HG03342 (cell line): ENCODE data around the gene BTBD9.

Experiments used
- ATAC-seq: cut with Tn5 transposase; IDR thresholded peaks from one replicate; pipeline ENCODE4 v1.9.1; 2021; ENCODE audit warnings: mild to moderate bottlenecking, moderate library complexity; ENCODE audit not compliant: unreplicated experiment

Gene BTBD9

DNA sequence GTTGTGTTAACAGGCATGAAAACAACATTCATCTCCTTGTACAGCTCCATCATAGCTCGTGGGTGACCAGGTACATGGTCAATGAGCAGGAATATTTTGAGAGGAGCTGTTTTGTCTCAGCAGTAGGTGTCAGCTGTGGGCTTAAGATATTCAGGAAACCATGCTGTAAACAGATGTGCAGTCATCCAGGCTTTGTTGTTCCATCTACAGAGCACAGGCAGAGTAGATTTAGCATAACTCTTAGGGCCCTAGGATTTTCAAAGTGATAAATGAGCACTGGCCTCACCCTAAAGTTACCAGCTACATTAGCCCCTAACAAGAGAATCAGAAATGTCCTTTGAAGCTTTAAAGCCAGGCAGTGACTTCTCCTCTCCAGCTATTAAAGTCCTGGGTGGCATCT, 154.2 kb downstream of the BTBD9 start:
- no peak for ATAC-seq

DNA sequence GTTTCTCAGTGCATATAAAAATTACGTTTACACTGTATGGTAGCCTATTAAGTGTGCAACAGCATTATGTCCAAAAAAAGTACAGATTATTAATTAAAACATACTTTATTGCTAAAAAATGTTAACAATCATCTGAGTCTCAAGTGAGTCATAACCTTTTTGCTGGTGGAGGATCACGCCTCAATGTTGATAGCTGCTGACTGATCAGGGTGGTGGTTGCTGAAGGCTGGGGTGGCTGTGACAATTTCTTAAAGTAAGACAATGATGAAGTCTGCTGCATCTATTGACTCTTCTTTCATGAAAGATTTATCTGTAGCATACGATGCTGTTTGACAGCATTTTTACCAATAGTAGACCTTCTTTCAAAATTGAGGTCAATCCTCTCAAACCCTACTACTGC, 155.1 kb downstream of the BTBD9 start:
- no peak for ATAC-seq

DNA sequence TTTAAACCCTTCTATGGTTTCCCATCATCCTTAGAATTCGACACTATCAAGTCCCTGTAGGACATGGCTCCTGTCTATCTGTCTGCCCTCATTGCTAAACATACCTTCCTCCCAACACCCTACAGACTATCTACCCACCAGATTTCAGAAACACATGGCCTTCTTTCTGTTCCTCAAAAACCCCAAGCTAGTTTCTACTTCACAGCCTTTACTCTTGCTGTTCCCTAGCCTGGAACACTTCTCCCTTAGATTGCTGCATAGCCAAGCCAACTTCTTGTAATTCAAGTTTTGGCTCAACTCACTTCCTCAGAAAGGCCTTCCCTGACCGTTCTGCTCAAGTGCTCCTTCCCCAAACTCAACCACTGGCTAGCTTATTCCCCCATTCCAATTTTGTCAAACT, 156.2 kb downstream of the BTBD9 start:
- ATAC-seq: peak; percentile 74

DNA sequence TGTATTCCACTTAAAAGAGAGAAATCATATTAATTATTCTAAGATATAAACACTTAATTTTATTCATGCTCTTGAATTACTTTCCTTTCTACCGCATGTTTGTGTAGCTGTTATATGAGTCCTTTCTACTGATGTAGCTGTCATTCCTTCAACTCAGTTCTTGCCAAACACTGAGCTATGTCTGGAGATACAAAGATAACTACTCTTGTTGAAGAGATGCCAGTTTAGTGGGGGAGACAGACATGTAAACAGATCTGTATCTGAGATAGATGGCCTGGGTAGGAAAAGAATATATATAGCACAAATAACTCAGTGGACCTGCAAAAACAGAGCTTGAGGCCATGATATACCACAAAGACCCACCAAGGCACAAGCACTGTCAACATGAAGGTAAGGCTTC, 157.3 kb downstream of the BTBD9 start:
- ATAC-seq: no peak

GRCh38 chr6:38481851-38482250, 157.9 kb downstream of the BTBD9 start:
- no peak for ATAC-seq

DNA sequence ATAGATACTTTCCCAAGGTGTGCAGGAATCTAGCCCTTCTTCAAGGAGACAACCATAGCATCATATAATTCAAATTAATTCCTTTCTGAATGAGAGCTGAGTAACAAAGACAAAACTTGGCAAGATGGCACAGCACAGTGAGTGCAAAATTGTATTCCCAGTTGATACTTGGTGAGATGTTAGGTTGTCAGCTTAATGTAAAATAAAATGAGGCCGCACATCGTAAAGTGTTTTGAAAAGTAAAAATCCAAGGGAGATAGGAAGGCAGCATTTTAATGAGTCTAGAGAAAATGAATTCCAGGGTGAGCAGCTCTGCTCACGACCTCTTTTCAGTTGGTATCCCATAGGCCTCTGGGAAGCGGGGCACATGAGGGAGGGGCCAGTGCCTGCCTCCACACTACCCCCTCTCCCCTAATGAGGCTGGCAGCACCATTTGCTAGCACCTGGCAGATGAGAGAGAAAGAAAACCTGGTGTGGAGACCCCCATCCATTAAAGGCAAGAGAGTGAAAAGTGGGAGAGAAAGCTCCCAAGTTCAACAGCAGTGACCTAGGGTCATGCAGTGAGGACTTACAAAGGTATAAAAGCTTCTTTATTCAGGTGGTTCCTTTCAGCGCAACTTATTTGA, 158.4 kb downstream of the BTBD9 start:
- no peak for ATAC-seq

DNA sequence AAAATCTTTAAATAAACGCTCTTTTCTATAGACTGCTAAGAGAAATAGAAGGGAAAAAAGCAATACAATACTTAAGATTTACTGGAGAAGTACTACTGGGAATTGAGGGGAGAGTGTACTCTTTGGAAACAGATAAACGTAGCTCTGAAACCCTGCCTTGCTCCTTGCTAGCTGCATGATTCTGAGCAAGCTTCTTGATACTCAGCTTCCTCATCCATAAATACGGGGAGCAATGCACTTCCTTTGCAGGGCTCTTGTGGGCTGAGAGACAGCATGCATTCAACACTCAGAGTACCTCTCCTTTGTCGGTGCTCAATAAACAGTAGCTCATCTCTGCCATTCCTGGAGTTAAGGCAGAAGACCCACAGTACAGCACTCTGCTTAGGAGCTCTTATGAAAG, 159.7 kb downstream of the BTBD9 start:
- no peak for ATAC-seq

DNA sequence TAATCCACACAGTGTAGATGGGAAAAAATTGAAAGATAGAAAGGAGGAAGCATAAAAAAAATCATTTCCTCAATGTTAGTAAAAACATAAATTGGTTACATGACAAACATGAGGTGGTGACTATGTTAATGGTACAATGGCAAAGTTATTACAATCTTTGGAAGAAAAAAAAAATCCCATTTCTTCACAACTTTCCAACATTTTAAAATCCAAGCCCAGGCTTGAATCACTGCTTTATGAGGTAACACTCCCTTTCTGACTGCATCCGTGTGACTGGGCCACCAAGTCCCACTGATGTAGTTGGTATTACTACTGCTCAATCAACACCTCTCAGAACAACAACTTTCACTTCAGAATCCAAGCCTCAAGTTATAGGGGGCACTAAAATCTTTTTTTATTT, 160.4 kb downstream of the BTBD9 start:
- ATAC-seq: no peak

- ATAC-seq: no peak
Measured at GRCh38 chr6:38477680-38478260, 162.0 kb downstream of the BTBD9 start.

DNA sequence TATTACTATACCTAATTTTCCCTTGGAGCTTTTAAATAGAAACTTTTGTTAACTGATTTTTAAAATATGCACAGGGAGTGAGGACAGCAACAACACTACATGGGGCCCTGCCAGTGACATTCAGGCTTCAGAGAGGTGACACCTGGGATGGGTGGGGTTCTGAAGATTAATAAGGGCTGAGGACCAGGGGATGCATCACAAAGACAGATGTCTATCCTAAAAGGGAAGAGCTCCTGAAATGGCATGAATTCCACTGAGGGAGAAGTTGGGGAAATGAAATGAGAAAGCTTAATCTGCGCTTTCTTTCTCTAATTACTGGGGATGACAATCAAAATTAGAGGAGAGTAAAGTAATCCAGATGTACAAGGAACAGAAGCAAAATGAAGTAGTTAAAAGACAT, 162.8 kb downstream of the BTBD9 start:
- ATAC-seq: no peak

- no peak for ATAC-seq
Measured at GRCh38 chr6:38476141-38476540, 163.6 kb downstream of the BTBD9 start.

GRCh38 chr6:38470548-38470947, 169.2 kb downstream of the BTBD9 start:
- ATAC-seq: no peak

DNA sequence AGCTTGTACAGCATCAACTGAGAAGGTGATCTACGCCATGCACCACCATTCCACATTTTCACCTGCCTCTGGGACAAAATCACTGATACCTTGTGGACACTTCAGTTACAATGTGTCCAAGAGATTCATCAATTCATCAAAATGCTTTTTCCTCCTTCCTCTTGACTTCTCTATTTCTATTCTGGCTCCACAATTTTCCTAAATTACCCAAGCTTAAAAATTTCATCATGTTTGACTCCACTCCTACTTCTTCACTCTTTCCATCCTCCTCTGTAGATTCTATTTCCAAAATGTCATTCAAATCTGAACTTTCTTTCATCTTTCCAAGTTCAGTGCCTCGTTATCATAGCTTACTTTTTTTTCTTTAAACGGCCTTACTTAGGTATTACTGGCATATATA, 172.2 kb downstream of the BTBD9 start:
- ATAC-seq: no peak

DNA sequence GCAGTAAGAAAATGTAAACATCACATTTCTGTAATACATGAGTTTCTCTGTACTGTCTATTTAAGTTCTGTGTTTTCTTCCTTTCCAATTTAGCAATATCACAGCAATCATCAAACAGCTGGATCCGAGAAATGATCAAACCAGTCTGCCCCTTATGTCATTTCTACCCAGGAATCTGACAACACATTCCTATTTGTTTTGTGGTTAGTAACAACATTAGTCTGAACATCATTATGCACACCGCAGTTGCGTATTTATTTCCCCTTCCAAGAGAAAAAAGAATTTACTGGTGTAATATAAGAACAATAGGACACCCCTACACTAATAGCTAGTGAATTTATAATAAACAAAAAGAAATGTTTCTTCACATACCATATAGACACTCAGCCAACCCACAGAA, 179.5 kb downstream of the BTBD9 start:
- no peak for ATAC-seq

DNA sequence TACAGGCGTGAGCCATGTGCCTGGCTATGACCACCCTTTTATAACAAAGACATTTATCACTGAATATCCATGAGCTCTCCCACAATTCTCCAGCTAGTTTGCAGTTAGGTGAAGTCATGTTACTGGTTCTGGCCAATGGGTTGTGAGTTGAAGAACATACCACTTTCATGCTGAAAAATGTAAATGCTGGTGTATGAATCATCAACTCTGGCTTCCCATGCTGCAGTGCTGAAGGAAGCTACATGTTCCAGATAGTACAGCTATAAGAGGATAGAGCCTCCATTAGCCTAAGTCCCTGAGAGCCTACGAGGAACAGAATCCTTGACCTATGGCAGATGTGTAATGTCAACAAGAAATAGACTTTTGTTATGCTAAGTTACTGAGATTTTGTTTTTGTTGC, 180.4 kb downstream of the BTBD9 start:
- ATAC-seq: no peak

GRCh38 chr6:38453861-38454260, 185.9 kb downstream of the BTBD9 start:
- ATAC-seq: no peak

GRCh38 chr6:38452816-38453660, 186.7 kb downstream of the BTBD9 start:
- ATAC-seq: no peak

DNA sequence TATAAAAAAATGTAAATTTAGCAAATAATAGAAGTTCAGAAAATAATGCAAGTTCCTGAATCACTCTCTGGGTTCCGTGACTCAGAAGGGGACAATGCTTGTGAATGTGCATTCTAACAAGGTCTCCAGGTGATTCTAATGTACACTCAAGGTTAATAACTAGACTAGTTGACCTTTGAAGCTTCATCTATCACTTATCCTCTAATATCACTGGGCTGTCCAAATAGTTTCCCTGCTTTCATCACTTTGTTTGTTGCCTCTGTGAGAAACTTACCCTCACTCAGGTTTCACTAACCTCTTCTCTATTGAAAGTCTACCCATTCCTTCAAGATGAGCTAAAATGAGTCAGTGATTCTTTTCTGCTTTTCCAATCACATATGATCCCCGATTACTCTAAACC, 189.0 kb downstream of the BTBD9 start:
- no peak for ATAC-seq

GRCh38 chr6:38445925-38446324, 193.8 kb downstream of the BTBD9 start:
- ATAC-seq: no peak

DNA sequence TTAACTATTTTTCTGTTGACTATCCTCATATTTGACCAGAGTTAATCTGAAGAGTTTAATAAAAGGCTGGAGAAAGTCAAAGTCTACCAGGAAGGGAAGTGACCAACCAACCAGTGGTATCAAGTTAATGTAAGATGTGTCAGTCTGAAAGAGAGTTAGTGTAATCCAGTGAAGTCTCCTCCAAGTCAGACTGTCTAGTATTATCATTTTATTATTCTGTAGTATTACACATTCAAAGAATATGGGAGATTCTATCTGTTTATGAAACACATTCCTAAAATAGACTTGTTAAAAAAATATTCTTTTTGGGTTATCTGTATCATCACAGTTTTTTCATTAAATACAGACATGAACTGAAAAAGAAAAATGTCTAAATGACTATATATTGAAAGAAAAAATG, 194.4 kb downstream of the BTBD9 start:
- no peak for ATAC-seq

GRCh38 chr6:38443352-38444144, 196.2 kb downstream of the BTBD9 start:
- ATAC-seq: no peak
